ENCODE results near the gene STX18.

DNA sequence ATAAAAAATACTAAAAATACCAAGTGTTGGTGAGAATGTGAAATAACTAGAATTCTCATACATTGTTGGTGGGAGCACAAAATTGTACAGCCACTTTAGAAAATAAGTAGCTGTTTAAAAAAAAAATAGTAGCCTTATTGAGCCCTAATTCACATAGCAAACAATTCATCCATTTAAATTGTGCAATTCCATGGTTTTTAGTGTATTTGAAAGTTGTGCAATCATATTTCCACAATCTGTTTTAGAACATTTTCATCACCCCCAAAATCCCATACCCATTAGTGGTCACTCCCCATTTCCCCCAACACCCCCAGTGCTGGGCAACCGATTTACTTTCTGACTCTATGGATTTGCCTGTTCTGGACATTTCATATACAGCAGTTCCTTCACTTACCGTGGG lies 37.1 kb downstream of the STX18 start:
- TF ChIP-seq POLR2AphosphoS5 (IDR thresholded peaks at IDR 0.05; ENCODE audit: borderline replicate concordance, low read depth, low read length) (no peak), EZH2 (IDR thresholded peaks at IDR 0.05) (no peak), FOXP2 (optimal IDR thresholded peaks at IDR 0.05; ENCODE audit: control extremely low read depth, extremely low read length, insufficient read depth) (no peak)
